Naive thymus-derived CD8-positive, alpha-beta T cell (primary cell): ENCODE results near the gene AP3B1. TPM values are rescaled to one million over a fixed set of nuclear protein-coding genes. Genes with fewer than 3 reads are reported as not detected.

Experiments
- ATAC-seq, 2 donors: fragments of 150-1000 bp; cut with Tn5 transposase in 1 of 2; sonication (Bioruptor Pico), chemical (Tn5 transposase) in 1 of 2; 1 replicate in 1 of 2; 2 replicates in 1 of 2; pipeline ENCODE4 v1.10.0; 2021; ENCODE audit warnings: mild to moderate bottlenecking in 2 of 2, moderate library complexity in 2 of 2
- POLR2A ChIA-PET: fragments of 350-600 bp; sonication (Branson Sonifier 250); formaldehyde crosslinking; loops from one replicate; lab custom pipeline; 2021; ENCODE audit warnings: antibody characterized with exemption; lab: Charles Lee
- DNase-seq, 10 donors: peaks; one replicate each; pipeline versions ENCODE4 v3.0.0 to v3.0.0-alpha.2; 2020 to 2022
- H3K27ac Mint-ChIP-seq, 10 donors: one replicate each; pipeline ENCODE4 v1.8.0; 2020 to 2022; ENCODE audit warnings: mild to moderate bottlenecking in 10 of 10, mixed read lengths in 10 of 10, moderate library complexity in 4 of 10, inconsistent platforms in 1 of 10
- H3K27me3 Mint-ChIP-seq, 5 donors: one replicate each; pipeline ENCODE4 v1.8.0; 2021 to 2022; ENCODE audit warnings: mixed read lengths in 5 of 5
- H3K36me3 Mint-ChIP-seq, 3 donors: one replicate each; pipeline ENCODE4 v1.8.0; 2020 to 2022; ENCODE audit warnings: mixed read lengths in 3 of 3, mild to moderate bottlenecking in 2 of 3, inconsistent platforms in 1 of 3
- H3K4me1 Mint-ChIP-seq, 4 donors: one replicate each; pipeline ENCODE4 v1.8.0; 2021 to 2022; ENCODE audit warnings: mixed read lengths in 4 of 4
- H3K4me3 Mint-ChIP-seq, 10 donors: one replicate each; pipeline ENCODE4 v1.8.0; 2020 to 2022; ENCODE audit warnings: mild to moderate bottlenecking in 10 of 10, mixed read lengths in 10 of 10, moderate library complexity in 6 of 10, inconsistent platforms in 1 of 10
- H3K9me3 Mint-ChIP-seq, 9 donors: one replicate each; pipeline ENCODE4 v1.8.0; 2020 to 2022; ENCODE audit warnings: mixed read lengths in 9 of 9, mild to moderate bottlenecking in 3 of 9, inconsistent platforms in 1 of 9, moderate library complexity in 1 of 9
- polyA plus RNA-seq, 3 donors: library from polyadenylated mRNA; unstranded; fragments of 300-500 nt; fragmentation: Illumina TruSeq; gene quantifications; one replicate each; pipeline ENCODE4 v1.2.3, GENCODE V29; 2021
- total RNA-seq, 8 experiments: library from RNA in 2 of 8; stranded (reverse) in 2 of 8; gene quantifications; one replicate each; pipeline ENCODE4 v1.2.3 and lab custom pipeline; 2021 to 2026

The AP3B1 gene
- total and polyA plus RNA-seq, 5 experiments from 2014 or later = 19.8 to 36.4 (median 26.2) TPM

DNA sequence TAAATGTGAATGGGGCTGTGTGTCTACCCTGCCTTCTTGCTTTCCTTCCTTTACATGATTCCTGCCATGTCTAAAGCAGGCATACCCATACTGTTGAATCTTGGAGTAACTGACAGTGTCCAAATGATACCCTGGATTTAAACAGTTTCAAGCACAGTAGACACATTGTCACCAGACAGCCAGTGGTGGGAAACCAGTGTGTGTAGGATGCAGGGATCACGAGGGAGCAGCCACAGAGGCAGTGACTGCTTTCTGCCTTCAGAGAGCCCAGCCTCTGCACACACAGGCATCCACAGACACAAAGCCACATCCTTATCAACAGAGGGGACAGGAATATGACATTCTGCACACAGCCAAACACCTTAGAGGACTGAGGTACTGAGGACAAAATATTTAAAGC lies 334.2 kb downstream of the AP3B1 start:
- DNase-seq = no peak
- H3K9me3 Mint-ChIP-seq = no peaks in the 10 kb centered on the region
- POLR2A ChIA-PET = no interaction called here
- H3K4me3 Mint-ChIP-seq = no peak overlapping the region
- H3K27ac Mint-ChIP-seq = no peak overlapping the region
- ATAC-seq = no peak
- no peaks in the 10 kb centered on the region for H3K36me3 Mint-ChIP-seq
- H3K27me3 Mint-ChIP-seq = peaks cover 24 to 71% (median 43%) of the 10 kb centered on the region in 5 donors
- H3K4me1 Mint-ChIP-seq = peaks cover 2 to 25% (median 15%) of the 10 kb centered on the region in 4 donors

DNA sequence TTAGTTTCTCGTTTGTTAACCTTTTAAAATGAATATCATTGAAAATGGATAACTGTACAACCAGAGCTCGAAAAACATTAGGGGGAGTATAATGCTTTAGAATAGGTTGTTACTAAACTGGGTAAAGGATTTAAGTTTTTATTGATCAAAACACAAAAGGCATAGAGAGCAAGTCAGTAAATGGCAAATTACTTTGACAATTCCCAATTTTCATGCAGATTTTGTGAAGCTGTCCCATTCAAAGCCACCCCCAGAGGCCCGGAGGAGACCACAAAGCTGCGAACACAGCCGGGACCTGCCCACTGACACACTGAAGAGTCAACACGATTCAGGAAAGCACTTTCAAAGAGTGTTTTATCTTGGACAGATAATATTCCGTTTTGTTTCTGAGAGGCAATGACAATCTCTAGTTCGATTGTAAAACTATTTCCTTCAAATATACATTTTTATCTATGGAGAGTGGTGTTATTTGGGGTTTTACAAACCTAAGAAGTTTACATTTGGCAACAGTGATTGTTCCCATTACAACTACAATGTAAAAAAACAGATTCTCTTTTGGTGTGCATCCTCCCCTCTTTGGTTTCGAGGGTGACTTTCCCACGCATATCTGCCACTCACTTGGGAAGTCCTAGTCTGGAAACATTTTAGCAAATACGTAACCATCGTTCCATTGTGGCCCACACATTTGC lies 335.7 kb downstream of the AP3B1 start:
- H3K27ac Mint-ChIP-seq = no peak overlapping the region
- DNase-seq = no peak
- no peaks in the 10 kb centered on the region for H3K36me3 Mint-ChIP-seq
- H3K9me3 Mint-ChIP-seq = no peaks in the 10 kb centered on the region
- POLR2A ChIA-PET = interaction anchor here (1.1 kb wide), 1 partner anchor 184 kb away, joined by 3 read pairs; no protein-coding TSS in a partner anchor
- ATAC-seq = no peak
- H3K4me1 Mint-ChIP-seq = peaks cover 2 to 25% (median 15%) of the 10 kb centered on the region in 4 donors
- peak overlapping the region in 2 of 10 donors; percentile 29 to 38 for H3K4me3 Mint-ChIP-seq
- H3K27me3 Mint-ChIP-seq = peaks cover 26 to 70% (median 39%) of the 10 kb centered on the region in 5 donors

DNA sequence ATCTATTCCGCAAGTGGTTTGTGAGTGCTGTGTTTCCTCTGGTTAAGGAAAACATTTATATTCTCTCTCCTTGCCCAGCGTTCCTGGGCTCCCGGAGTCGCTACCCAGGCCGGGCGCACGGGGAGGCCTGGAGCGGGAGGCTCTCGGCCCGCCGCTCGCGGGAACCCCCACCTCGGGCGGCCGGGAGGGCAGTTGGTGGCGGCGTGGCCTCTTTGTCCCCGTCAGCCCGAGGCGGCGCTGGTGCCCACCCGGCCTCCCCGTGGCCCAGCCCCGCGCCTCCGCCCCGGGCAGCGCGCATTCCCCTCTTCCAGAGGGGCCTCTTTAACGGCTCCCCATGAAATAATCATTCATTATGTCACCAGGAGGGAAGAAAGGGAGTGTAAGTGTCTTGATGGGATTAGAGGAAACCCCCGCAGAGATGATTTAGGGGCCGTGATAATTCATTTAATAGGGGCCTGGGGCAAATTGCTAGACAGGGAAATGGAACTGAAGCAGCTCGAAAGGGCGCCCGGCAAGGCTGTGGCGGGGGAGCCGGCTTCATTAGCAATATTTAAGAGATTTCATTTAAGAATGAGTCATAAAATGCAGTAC lies 336.5 kb downstream of the AP3B1 start:
- no peaks in the 10 kb centered on the region for H3K36me3 Mint-ChIP-seq
- H3K27me3 Mint-ChIP-seq = peaks cover 25 to 63% (median 40%) of the 10 kb centered on the region in 5 donors
- peaks cover 2 to 25% (median 15%) of the 10 kb centered on the region in 4 donors for H3K4me1 Mint-ChIP-seq
- no peak overlapping the region for H3K27ac Mint-ChIP-seq
- peak overlapping the region in 5 of 10 donors; percentile 6 to 38 (median 29) for H3K4me3 Mint-ChIP-seq
- ATAC-seq = no peak
- POLR2A ChIA-PET = no interaction called here
- H3K9me3 Mint-ChIP-seq = no peaks in the 10 kb centered on the region
- DNase-seq = no peak

DNA sequence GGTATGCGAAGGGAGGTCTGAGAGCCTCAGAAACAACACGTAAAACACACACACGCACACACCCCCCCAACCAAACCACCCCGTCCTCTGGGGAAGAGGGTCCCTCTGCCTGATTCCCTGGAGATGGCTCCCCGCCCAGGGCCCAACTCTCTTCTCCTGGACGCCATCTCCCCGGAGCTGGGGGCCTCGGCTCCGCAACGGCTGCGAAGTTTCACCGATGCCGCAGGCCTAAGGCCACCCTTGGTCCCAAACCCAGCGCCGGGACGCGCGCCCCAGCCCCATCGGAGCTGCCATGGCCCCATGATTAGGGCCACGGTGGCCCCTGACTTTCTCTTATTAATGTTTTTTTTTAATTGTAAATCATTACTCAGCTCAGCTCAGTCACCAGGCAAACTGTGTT lies 337.0 kb downstream of the AP3B1 start:
- Mint-ChIP-seq H3K9me3 (no peaks in the 10 kb centered on the region), H3K4me3 (peak overlapping the region in 3 of 10 donors; percentile 5 to 34 (median 6)), H3K4me1 (peaks cover 2 to 25% (median 15%) of the 10 kb centered on the region in 4 donors), H3K36me3 (no peaks in the 10 kb centered on the region), H3K27me3 (peaks cover 21 to 58% (median 36%) of the 10 kb centered on the region in 5 donors), H3K27ac (no peak overlapping the region)
- POLR2A ChIA-PET = no interaction called here
- DNase-seq = no peak
- no peak for ATAC-seq

DNA sequence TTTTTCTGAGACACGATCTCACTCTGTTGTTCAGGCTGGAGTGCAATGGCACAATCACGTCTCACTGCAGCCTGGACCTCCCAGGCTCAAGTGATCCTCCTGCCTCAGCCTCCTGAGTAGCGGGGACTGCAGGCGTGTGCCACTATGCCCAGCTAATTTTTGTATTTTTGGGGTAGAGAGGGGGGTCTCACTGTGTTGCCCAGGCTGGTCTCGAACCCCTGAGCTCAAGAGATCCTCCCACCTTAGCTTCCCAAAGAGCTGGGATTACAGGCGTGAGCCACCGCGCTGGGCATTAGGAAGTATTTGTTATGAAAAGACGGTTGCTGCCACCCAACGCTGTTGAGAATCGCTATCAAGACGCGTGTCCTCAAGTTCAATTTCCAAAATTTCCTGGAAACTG lies 337.4 kb downstream of the AP3B1 start:
- POLR2A ChIA-PET = no interaction called here
- Mint-ChIP-seq H3K9me3 (no peaks in the 10 kb centered on the region), H3K4me1 (peaks cover 2 to 25% (median 15%) of the 10 kb centered on the region in 4 donors), H3K4me3 (peak overlapping the region in 2 of 10 donors; percentile 5 to 34), H3K27me3 (peaks cover 21 to 54% (median 35%) of the 10 kb centered on the region in 5 donors), H3K27ac (no peak overlapping the region), H3K36me3 (no peaks in the 10 kb centered on the region)
- DNase-seq (no peak), ATAC-seq (no peak)

DNA sequence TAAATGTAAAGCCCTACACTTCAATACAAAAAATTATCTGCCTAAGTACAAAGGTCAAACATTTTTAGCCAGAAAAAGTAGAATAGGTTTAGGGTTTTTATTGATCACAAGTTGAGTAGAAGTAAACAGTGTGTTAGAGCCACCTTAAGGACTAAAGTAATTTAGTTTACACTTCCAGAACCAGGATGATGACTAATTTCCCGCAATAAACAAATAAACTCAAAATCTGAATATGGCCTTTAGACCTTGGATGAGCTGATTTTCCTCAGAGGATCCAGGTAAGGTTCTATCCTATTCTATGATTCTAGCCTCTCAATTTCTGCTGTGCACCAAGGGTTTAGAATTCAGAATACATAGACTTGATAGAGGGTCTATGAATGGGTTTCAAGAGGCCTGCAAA lies 338.9 kb downstream of the AP3B1 start:
- peaks cover 22 to 54% (median 35%) of the 10 kb centered on the region in 5 donors for H3K27me3 Mint-ChIP-seq
- ATAC-seq = no peak
- POLR2A ChIA-PET = no interaction called here
- no peak overlapping the region for H3K4me3 Mint-ChIP-seq
- H3K27ac Mint-ChIP-seq = no peak overlapping the region
- no peaks in the 10 kb centered on the region for H3K9me3 Mint-ChIP-seq
- H3K4me1 Mint-ChIP-seq = peaks cover 2 to 21% (median 12%) of the 10 kb centered on the region in 4 donors
- no peak for DNase-seq
- no peaks in the 10 kb centered on the region for H3K36me3 Mint-ChIP-seq

DNA sequence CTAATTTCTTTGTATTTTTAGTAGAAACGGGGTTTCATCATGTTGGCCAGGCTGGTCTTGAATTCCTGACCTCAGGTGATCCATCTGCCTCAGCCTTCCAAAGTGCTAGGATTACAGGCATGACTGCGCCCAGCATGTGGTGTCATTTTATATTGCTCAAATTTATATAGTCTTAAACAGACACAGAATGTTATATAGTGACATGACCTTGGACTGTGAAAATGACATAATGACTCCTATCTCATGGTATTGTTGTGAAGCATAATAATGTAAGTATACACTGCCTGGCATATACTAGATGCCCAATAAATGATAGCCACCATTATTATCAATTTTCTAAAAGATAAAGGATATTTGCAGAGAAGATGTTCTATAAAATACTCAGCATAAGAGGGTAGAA lies 341.1 kb downstream of the AP3B1 start:
- no peak overlapping the region for H3K27ac Mint-ChIP-seq
- H3K4me1 Mint-ChIP-seq = peaks cover under 1 to 11% (median 4%) of the 10 kb centered on the region in 4 donors
- POLR2A ChIA-PET = no interaction called here
- ATAC-seq = no peak
- H3K27me3 Mint-ChIP-seq = peaks cover 14 to 51% (median 23%) of the 10 kb centered on the region in 5 donors
- no peaks in the 10 kb centered on the region for H3K36me3 Mint-ChIP-seq
- no peak for DNase-seq
- no peaks in the 10 kb centered on the region for H3K9me3 Mint-ChIP-seq
- no peak overlapping the region for H3K4me3 Mint-ChIP-seq

DNA sequence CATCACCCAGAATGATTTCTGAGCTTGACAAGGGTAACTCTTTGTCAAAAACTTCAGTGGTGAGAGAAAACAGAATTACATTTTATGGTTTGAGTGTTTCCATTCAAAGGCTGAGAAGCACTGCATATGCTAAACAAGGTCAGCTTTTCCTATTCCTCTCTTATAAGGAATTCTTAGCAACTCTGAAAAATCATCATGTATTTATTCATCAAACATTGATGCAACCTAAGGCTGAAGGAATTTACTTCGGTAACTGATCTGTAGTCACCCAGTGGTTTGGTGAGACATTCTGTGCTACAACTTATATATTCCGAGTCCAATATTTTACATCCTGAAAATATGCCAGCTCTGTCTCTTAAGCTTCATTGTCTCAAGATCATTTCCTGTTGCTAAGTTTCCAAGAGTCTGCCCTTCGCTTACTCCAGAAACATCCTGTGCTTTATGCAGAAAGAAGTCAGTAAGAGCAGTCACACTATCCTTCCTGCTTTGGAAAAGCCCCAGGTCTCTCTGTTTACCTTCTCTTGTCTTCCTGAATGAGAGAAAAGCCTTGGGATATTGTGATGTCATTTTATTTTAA lies 341.8 kb downstream of the AP3B1 start:
- POLR2A ChIA-PET = no interaction called here
- no peaks in the 10 kb centered on the region for H3K9me3 Mint-ChIP-seq
- H3K4me3 Mint-ChIP-seq = no peak overlapping the region
- DNase-seq (no peak), ATAC-seq (no peak)
- no peaks in the 10 kb centered on the region for H3K36me3 Mint-ChIP-seq
- H3K4me1 Mint-ChIP-seq = peaks cover 0 to 5% (median under 1%) of the 10 kb centered on the region in 4 donors
- no peak overlapping the region for H3K27ac Mint-ChIP-seq
- peaks cover 12 to 46% (median 17%) of the 10 kb centered on the region in 5 donors for H3K27me3 Mint-ChIP-seq

Other genes starting within 250 kb of the AP3B1 start
- 10 to 100 TPM; 24.5 to 26.4 TPM for gene SCAMP1, start 65.9 kb upstream of the AP3B1 start, total RNA-seq
- 10 to 100 TPM; 22.0 to 29.3 (median 26.5) TPM for gene SCAMP1, start 65.9 kb upstream of the AP3B1 start, polyA plus RNA-seq